Activated naive CD8-positive, alpha-beta T cell treated with anti-CD3 and anti-CD28 coated beads, Interleukin-2, amount 50 U/mL, for 16 hours (primary cell): Measurements from ENCODE around the gene TCAIM.
"Not testable (repeated sequence)": the region's sequence is repeated elsewhere in the genome, so short reads cannot be mapped to it uniquely, and the experiment has no call there.

Experiments used
- DNase-seq: peaks from one replicate; pipeline ENCODE4 v3.0.0-alpha.2; 2020; ENCODE audit warnings: low read depth, low spot score

TCAIM gene

DNA sequence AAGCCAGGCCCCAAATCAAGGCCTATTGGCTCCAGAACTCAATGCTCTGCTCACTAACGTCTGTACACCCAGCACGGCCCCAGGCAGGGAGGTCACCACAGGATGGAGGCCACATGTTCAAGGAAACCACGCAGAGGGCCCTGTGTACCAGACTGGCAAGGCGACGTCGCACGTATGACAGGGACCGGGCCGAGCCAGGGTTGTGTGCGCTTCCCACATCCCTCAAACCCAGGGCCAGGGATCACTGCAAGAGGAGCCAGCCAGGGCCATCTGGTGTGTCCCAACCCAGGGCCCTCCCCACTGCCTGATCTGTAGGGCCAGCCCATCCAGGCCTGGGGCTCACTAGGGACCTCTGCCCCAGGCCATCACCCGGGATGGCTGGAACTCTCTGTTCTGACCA is 76.9 kb downstream of the TCAIM start:
- no peak for DNase-seq

DNA sequence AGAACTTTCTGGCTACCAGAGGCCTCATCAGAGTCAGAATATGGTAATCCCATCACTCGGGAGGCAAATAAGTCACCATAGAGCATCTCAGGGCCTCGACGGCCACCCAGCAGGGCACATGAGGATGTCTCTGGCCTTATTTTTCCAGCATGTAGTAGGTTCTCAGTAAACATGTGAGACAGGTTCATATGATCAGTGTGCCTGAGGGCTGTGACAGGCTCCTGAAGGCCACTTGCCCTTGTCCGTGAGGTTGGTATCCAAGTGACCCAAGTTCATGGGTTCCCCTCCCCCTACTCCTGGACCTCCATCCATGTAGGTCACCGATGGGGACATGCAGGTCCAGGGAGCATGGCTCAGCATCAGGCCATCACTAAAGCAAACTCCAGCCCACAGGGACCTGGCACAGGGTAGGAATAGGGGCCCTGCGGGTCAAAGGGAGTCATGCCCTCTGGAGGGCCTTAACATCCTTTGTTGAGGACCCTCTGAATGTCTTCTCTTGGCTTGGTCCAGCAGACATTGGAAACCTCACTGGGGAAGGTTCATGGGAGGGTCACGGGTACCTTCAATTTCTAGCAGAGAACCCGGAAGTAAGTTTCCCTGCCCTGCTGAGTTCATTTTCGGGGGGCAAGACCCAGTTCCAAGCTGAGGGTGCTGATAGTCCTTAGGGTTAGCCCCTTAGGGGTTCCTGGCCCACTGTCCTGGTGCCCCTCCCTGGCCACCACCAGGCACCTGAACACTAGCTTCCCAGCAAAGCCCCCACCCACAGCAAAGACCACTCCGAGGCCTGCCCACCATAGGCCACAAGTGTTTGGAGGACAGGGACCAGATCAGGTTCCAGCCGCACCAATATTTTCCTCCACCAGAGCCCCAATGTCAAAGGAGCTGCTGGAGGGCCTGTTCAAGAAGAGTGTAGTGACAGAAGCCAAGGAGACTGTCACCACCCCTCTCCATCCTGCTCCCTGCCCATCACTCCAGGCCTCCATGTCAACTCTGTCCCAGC is 77.8 kb downstream of the TCAIM start:
- no peak for DNase-seq

GRCh38 chr3:44418118-44418517 is 79.6 kb downstream of the TCAIM start:
- DNase-seq, result not testable (repeated sequence)

DNA sequence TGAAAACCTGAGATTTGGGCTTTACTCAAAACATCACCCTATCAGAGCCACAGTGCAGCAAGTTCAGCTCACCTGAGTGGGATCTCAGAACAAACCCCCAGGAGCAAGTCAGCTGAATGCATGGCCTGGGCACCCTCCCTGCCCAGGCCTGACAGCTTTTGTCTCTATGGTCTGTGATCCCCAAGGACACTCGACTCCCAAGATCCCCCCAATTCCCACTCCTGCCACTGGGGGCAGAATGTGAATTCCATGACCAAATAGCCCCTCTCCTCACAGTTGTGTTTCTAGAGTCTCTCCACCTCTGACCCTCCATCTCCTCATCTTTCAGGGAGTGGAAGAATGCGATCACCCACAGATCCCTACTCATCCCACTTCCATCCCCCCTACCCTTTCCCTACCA is 80.0 kb downstream of the TCAIM start:
- DNase-seq, result no peak

DNA sequence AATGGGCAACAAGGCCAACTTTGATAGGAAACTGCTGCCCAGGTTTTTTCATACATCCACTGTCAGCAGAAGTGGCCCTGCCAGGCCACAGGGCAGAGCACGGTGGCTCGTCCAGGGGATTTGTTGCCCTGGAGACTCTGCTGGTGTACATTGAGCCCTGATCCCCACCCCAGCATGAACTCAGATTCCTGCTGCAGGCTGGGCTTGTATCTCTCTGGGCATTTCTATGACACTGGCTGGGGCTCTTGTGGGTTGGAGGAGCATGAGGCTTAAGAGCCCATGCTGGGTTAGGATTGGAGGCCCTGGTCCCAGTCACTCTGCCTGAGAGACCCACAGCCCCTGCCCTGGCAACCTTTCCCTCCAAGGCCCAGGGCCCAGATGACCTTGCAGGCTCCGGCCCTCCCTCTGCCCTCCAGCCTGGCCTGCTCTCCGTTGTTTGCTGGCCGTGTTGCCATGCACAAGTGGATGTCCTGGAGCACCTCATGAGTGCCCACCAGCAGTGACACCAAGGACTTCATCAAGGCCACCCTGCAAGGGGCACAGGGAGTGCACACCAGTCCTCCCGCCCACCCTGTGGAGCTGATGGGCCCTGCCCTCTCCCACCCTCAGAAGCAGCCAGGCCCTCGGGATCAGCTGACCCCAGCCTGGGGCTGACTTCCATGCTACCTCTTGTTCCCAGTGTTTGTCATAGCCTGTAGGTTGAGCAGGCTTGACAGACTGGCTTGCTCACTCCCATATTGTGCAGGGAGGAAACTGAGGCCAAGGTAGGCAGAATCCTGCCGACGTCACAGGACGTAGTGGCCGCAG is 80.8 kb downstream of the TCAIM start:
- DNase-seq, result no peak

- no peak for DNase-seq
These were observed 81.5 kb downstream of the TCAIM start for GRCh38 chr3:44419923-44420650.

DNA sequence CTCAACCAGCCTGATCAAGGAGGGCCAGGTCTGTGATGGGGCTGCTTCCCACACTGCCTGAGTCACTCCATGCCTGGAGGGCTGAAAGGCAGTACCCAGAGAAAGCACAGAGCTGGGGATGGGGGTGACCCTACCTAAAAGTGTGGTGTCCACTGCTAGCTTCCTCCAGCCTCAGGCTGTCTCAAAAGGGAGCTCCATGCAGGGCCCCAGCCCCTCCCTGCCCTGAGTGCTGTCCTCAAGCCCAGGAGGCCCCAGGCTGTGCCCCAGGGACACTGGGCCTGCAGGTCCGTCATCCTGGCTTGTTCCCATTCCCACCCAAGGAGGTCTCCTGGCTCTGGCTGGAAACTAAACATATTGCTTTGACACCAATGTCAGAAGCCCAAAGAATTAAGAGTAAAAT is 82.1 kb downstream of the TCAIM start:
- DNase-seq, result no peak

GRCh38 chr3:44421280-44421679 is 82.7 kb downstream of the TCAIM start:
- DNase-seq, result no peak

GRCh38 chr3:44424758-44425157 is 86.2 kb downstream of the TCAIM start:
- DNase-seq, result no peak

GRCh38 chr3:44427683-44428082 is 89.1 kb downstream of the TCAIM start:
- DNase-seq, result no peak

DNA sequence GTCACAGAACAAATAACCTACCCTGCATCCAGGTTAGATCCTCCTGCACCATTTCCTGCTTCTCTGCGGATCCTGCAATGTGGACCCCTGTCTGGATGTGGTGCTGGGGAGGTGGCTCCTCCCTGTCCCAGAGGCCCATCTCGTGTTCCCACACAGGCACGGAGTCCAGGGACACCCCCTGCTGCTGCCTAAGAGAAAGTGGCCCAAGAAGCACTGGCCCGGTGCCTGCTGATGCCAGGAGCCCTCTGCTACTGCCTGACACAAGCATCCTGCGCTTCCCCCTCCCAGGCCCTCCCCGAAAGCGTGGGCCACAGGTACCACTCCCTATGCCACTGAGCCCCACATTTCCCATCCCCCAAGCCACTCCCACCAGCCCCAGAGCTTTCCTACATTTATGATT is 90.3 kb downstream of the TCAIM start:
- DNase-seq, result no peak

- no peak for DNase-seq
These were observed 90.9 kb downstream of the TCAIM start for GRCh38 chr3:44429459-44429858.

DNA sequence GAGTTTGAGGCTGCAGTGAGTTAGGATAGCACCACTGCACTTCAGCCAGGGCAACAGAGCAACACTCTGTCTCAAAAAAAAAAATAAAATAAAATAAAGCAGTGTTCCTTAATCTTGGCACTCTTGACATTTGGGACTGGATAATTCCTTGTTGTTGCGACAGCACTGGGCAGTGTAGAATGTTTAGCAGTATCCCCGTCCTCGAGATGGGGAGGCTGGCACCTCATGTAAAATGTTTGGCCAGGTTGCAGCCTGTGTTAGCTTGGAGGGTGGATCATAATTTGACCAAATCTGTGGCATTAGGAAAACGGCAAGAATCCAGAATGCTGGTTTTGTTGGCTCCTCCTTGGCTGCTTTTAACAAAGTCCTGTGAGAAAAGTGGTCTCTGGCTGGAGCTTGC is 91.9 kb downstream of the TCAIM start:
- DNase-seq, result no peak

- no peak for DNase-seq
These were observed 96.4 kb downstream of the TCAIM start for GRCh38 chr3:44434834-44435510.

GRCh38 chr3:44436181-44436580 is 97.6 kb downstream of the TCAIM start:
- DNase-seq, result no peak

DNA sequence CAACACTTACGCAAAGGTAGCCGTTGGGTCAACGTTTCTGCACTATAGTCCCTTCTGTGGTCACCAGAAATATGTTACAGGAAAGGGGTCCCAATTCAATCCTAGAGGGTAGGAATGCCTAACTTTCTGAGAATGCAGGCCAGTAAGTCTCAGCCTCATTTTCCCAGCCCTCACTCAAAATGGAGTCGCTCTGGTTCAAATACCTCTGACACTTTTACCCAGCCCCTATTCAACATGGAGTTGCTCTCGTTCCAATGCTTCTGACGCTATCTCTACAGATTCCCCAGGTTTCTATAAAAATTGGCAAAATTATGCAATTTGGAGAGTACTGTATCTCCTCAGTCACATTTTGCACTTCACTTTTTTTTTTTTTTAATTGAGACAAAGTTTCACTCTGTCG is 99.2 kb downstream of the TCAIM start:
- DNase-seq, result no peak

DNA sequence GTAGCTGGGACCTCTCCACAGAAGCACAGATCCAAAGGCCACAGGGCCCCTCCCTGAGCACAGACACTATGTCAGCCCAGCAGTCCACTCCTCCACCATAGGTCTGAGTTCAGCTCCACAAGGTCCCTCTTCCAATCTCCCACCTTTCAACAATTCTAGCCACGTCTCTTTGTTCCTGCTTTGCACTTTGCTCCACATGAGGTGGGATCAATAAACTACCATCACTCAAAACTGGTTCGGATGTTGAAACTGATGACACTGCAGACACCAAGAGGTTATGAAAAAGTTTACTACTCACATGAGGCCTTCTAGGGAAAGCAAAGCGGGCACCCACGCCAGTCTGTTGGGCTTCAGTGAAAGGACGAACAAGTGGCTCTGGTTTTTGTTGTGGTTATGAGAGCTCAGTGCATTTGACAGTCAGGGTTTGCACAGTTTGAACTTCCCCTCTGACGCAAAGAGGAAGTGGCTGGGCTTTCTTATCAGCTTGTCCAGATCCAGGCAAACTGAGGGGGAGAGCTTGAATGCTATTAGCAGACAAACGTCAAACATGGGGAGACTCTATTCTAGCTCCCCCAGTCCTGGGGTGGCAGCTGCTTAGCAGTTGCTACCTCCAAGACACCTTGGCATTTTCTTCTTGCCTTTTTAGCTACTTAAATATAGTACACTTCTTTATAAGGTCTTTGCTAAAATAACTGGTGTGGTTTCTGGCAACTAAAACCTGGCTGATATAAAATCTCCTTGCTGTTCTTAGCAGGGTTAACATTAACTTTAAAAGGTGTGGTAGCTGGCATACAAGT is 101.1 kb downstream of the TCAIM start:
- DNase-seq, result peak; percentile 21

DNA sequence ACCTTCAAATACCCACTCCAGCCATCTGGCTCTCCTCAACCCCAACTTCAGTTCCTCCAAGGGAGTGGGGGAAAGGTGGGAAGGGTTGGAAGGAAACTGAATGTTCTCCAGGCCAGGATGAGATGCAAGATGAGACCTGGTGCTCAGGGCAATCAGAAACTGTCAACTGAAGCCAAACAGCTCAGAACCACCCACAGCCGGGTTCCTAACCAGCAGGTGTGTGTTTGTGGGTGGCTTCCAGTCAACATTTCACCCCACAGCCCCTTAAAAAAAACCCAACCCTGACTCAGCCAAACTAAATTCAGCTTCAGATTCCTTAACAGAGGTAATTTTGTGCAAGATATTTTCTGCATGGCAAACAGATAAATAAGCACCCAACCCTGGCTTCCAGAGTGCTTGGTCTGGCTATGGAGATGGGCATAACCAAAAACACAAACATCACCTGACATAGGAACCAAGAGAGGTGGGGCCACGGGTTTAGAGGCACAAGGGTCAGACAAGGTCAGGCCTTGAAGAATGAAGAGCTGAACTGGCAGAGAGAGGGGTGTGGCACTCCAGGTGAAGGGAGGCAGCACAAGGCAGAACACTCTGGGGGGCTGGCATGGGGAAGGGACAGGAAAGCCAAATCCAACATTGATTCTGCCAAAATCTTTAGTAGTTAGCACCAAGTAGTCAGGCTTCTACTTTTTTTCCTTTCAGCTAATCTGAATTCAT is 104.2 kb downstream of the TCAIM start:
- DNase-seq, result no peak

GRCh38 chr3:44444437-44444836 is 105.9 kb downstream of the TCAIM start:
- no peak for DNase-seq
